ENCODE results near the gene UBR1.

GRCh38 chr15:43103907-43104306 is 1.9 kb downstream of the UBR1 start:
- TF ChIP-seq POLR2A (IDR thresholded peaks at IDR 0.05) (no peak), CTCF (IDR thresholded peaks at IDR 0.05) (no peak)

Measured in tibial nerve (tissue), 3 donors.